HG02973 (cell line): ENCODE results near the gene HYDIN.

Experiments used
- ATAC-seq: cut with Tn5 transposase; IDR thresholded peaks from one replicate; pipeline ENCODE4 v1.9.1; 2021; ENCODE audit warnings: moderate library complexity; ENCODE audit not compliant: unreplicated experiment

The HYDIN gene

GRCh38 chr16:71230122-71230845 is at the start of gene HYDIN:
HYDIN (minus strand) TSS chr16:71230722; CDS start chr16:71186895, 43,827 bp downstream.
- no peak for ATAC-seq

- ATAC-seq: no peak
Observed at GRCh38 chr16:71276589-71277334, 46.2 kb upstream of the HYDIN start.

GRCh38 chr16:71273384-71273783 is 42.9 kb upstream of the HYDIN start:
- no peak for ATAC-seq

DNA sequence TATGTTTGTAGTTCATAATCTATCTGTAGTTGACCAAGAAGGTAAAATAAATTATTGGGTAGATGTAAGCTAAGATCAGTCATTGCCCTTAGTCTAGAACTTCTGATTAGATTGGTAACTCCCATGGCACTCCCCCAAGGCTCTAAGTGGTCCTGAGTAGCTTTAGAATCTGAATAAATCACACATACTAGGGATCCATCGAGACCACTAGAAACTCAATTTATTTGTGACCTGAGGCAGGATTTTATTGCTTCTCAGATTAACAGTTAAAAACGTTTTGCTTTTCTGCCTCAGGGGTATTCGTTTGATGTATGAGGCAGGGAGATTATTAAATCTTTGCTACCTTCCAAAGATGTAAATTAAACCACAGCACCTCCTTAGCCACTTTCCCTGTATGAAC is 33.8 kb upstream of the HYDIN start:
- ATAC-seq: no peak

GRCh38 chr16:71263582-71263981 is 33.1 kb upstream of the HYDIN start:
- ATAC-seq: no peak

GRCh38 chr16:71262391-71262790 is 31.9 kb upstream of the HYDIN start:
- ATAC-seq: no peak

DNA sequence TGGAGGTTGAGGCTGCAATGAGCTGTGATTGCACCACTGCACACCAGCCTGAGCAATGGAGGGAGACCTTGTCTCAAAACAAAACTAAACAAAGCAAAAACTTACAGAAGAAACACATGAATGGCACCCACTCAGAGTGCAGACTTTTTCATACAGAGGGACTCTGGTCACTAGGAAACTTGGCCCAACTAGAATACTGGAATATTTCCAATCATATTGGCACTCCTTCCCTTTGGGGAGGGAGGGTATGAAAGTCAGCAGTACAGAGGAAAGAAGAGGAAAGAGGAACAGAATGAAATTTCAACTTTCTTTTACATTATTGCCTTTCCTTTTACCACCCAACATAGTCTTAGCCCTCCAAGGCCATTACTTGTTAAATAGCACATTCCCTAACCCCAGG is 30.5 kb upstream of the HYDIN start:
- no peak for ATAC-seq

- no peak for ATAC-seq
Observed at GRCh38 chr16:71259086-71259485, 28.6 kb upstream of the HYDIN start.

- no peak for ATAC-seq
Observed at GRCh38 chr16:71258372-71258771, 27.9 kb upstream of the HYDIN start.

- no peak for ATAC-seq
Observed at GRCh38 chr16:71257768-71258167, 27.2 kb upstream of the HYDIN start.

DNA sequence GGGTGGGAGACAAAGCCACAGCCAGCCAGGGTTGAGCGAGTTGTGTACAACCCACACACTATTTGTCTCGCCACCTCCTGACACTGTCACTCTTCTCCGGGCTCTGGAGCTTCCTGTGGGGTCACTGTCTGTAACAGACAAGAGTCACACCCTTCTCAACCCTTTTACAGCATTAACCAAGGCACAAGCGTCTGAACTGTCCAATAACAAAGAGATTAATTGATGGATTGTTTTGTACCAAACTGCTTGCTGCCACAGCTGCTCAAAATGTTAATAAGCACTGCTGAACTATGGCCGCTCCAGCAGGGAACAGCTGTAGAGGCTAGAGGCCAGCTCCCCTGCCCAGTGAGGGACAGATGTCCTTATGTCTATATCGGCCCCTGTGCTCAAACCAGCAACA is 25.2 kb upstream of the HYDIN start:
- ATAC-seq: no peak

DNA sequence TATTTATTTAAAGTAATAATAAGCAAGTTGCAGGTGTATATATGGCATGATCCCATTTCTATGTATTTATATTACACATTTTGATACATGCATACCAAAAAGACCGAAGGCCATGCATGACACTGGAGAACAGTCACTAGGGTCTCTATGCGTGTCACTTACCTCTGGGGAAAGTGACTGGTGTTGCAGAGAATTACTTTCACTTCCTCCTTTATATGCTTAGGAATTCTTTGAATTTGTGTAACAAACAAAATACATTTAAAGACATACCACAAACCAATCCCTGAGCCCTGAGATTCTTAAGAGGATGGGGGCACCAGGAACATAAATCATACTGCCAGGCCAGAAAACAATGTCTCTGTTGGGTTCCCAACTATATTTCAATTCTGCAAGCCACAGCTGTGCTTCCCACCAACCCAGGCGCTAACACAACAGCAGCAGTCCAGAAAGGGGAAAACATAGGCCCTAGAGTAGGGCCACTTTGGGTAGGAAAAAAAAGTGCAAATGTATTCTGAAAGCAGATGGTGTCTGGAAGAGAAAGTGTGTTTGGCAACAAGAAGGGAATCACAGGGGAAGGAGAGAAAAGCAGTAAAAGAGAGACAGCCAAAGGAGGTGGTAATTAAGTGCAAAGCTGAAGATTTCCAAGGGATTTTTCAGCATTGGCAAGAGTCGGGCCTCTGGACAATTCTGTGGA is 24.5 kb upstream of the HYDIN start:
- ATAC-seq: no peak

GRCh38 chr16:71250461-71251235 is 20.1 kb upstream of the HYDIN start:
- no peak for ATAC-seq

DNA sequence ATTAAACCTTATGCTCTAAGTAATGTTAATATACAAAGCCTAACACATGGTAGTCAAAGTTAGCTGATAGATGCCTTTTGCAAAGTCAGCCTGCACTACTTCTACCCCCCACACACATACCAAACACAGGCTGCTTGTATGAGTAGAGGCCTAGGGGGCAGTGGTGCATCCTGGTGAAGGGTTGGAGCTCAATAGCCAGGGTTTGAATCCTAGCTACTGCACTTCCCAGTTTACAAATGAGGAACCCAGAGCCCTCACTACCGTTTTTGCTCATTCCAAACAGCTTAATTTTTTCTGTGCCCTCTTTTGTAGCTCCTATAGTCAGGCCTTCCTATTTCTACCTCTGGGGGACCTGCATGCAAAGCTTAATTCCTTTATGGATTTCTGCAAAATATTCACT is 18.9 kb upstream of the HYDIN start:
- no peak for ATAC-seq

DNA sequence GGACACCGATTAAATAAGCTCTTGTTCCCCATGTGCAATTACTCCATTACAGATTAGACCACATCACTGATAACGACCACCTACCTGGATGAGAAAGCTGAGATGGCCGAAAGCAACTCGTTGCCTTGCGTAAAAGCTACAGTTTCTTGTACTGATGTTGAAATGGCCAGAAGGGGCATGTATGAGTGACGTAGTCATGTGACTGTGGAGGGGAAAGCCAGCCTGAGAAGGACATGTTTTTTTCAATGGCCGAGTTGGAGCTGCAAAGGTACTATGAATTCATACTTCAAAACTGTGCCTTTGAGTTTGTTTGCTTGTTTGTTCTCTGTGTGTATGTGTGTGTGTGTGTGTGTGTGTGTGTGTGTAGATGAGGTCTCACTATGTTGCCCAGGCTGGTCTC is 17.0 kb upstream of the HYDIN start:
- ATAC-seq: no peak

DNA sequence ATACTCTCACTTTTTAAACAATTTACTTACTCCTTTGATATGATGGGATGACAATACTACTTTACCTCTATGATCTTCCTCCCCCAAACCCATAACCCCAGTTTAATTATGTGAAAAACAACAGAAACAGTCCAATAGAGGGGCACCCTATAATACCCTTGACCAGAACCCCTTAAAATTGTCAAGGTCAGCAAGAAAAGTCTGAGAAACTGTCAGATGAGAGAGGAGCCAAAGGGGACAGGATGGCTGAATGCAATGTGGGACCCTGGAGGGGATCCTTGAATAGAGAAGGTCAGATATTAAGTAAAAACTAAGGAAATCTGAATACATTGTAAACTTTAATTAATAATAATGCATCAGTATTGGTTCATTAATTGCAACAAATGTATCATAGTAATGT is 15.8 kb upstream of the HYDIN start:
- no peak for ATAC-seq

DNA sequence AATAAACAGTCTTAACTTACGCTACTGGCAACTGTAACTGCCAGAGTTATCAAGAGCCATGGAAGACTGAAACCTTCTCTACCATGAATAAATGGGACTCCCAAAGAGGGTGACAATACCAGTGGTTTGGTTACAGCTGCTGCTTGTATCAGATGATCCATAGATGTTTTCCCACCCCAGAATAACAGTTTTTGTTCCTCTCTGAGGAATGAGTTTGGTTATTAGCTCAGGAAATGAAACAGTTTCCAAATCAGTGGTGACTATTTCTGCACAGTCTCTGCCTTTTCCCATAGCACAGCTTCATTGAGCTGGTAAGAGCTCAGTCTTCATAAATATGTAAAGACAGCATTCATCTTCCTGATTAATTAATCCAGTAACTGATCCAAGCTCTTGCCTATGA is 14.0 kb upstream of the HYDIN start:
- ATAC-seq: no peak

GRCh38 chr16:71242601-71243000 is 12.1 kb upstream of the HYDIN start:
- ATAC-seq: no peak

DNA sequence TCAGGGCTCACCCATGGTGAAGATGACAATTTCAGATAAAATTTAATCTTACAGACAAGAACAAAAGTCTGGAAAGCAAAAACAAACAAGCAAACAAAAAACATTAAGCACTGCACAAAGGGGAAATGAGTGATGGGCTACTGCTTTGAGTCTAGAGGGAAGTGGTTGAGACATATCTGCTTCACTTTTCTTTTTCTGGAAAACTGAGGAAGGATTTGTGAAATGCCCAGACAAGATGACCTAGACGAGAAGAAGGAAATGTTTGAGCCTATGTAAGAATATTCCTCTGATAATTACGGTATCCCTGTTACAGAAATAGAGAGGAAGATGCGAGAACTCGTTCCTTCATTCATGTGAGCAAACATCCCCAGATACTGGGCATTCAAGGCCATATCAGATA is 11.5 kb upstream of the HYDIN start:
- no peak for ATAC-seq

- no peak for ATAC-seq
Observed at GRCh38 chr16:71229344-71229743, 1.2 kb downstream of the HYDIN start.
